Stimulated activated CD4-positive, alpha-beta T cell treated with anti-CD3 and anti-CD28 coated beads, Interleukin-4, amount 100 ng/mL, for 24 hours (primary cell): Measurements from ENCODE around the gene CEACAM18.
"Not testable (repeated sequence)": the region's sequence is repeated elsewhere in the genome, so short reads cannot be mapped to it uniquely, and the experiment has no call there.

Experiments
- DNase-seq: peaks from one replicate; pipeline ENCODE4 v3.0.0-alpha.2; 2020

The CEACAM18 gene

DNA sequence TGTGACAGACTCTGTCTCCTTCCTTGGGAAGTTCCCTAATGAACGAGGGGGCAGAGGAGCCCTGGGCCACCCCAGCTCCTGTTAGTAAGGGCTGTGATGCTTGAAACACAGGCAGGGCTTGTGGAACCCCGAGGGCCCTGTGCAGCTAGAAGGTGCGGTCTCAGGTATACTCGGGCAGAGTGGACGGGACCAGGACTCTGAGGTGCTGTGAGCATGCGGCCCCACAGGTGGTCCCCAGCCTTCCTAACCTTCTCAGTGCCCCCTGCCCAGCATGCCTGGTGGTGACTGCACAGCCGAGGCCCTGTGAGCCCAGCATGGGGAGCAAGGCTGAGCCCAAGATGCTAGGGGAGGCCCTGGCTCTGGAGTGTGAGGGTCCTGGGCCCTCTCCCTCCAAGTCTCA is 16.1 kb upstream of the CEACAM18 start:
- no peak for DNase-seq

GRCh38 chr19:51462681-51463080 is 15.7 kb upstream of the CEACAM18 start:
- no peak for DNase-seq

DNA sequence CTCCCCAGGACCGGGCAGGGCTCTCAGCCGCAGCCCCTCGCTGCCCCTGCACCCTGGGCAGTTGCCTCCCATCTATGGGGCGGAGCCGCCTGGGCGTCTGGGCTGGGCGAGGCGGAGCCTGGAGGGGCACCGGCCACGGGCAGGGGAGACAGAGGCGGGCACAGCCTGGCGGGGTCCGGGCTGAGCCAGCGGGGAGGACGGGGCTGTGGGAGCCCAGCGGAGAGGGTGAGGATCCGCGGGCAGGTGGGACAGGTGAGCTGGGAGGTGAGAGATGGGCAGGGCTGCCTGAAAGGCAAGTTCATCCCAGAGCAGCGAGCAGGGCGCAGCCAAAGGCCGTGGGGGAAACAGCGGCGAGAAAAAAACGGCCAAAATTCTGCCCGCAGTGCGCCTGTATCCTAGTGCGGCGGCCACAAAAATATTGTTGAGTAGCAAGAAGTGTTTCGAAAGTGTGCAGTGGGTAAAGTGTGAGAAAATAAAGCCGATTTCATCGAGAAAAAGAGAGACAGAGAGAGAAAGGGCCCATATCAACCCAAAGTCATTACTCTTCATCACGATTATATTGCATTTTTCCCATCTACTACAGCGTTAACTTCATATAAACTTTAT is 14.3 kb upstream of the CEACAM18 start:
- not testable (repeated sequence) for DNase-seq

- no peak for DNase-seq
Observed at GRCh38 chr19:51466723-51467122, 11.6 kb upstream of the CEACAM18 start.

GRCh38 chr19:51467864-51468544 is 10.3 kb upstream of the CEACAM18 start:
- DNase-seq, result no peak

GRCh38 chr19:51468545-51468920 is 9.8 kb upstream of the CEACAM18 start:
- no peak for DNase-seq

- DNase-seq, result no peak
Observed at GRCh38 chr19:51469162-51469561, 9.2 kb upstream of the CEACAM18 start.

DNA sequence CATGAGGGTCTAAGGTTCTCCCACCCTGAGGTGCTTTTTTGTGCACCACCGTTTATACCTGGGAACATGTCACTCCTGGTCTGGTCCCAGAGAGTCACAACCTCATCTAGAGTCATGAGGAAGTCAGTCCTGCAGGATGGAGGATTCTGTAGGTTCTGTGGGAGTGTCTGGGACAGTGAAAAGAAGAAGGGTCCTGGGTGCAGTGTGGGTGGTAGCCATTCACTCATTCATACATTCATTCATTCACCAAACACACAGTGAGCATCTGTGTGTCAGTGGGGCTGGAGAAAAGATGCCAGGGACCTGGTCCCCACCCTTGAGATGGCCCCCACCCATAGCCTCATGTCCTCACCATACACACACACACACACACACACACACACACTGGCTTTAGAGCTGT is 8.7 kb upstream of the CEACAM18 start:
- no peak for DNase-seq

DNA sequence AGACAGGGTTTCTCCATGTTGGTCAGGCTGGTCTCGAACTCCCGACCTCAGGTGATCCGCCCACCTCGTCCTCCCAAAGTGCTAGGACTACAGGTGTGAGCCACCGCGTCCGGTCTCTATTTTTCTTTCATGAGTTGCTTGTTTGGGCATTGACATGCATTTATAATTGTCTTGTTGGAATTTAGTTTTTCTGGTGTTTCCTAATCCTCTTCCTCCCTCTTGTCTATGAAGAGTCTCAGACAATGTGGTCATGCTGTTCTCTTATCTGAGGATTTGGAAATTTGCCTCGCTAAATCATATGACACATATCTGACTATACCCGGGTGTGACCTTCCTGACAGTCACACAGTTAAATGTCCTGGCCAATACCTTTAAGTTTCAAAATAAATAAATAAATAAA is 7.4 kb upstream of the CEACAM18 start:
- DNase-seq, result no peak

DNA sequence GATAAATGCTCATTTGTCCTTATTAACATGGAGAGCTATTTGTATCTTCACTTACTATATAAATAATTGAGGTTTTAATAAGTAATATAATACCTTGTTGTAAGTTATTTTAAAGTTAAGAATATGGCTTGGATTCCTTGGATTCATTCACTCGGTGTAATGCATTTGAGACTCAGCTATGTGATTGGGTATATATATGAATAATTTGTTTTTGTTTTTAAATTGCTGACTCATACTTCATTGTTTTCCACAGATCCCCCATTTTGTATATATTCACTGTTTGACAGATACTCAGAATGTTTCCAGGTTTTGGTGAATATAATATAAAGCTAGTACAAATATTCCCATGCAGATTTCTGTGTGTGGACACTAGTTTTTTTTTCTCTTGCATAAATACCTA is 6.8 kb upstream of the CEACAM18 start:
- DNase-seq, result no peak

DNA sequence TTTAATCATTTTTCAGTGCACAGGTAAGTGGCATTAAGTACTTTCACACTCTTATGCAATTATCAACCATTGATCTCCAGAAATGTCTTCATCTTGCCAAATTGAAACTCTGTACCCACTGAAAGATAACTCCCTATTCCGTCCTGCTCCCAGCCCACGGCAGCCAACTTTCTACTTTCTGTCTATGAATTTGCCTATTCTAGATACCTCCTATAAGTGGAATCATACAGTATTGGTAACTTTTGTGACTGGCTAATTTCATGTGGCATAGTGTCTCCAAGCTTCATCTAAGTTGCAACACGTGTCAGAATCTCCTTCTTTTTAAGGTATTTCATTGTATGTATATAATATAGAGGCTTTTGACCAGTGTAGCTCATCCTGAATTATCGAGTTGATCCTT is 5.7 kb upstream of the CEACAM18 start:
- no peak for DNase-seq

GRCh38 chr19:51473009-51473707 is 5.2 kb upstream of the CEACAM18 start:
- peak; percentile 93 for DNase-seq

DNA sequence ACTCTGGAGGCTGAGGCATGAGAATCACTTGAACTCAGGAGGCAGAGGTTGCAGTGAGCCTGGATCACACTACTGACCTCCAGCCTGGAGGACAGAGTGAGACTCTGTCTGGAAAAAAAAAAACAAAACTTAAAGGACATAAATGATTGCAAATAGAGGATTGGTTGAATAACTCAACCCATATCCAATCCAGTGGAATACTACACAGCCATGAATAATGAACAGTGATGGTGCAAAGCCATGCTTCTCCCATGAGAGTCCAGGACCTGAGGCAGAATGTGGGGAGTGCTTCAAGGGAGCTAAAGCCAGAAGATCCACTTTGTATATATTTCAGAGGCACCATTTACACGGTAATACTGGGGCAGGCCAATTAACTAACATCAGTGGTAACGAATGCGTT is 2.2 kb upstream of the CEACAM18 start:
- no peak for DNase-seq

DNA sequence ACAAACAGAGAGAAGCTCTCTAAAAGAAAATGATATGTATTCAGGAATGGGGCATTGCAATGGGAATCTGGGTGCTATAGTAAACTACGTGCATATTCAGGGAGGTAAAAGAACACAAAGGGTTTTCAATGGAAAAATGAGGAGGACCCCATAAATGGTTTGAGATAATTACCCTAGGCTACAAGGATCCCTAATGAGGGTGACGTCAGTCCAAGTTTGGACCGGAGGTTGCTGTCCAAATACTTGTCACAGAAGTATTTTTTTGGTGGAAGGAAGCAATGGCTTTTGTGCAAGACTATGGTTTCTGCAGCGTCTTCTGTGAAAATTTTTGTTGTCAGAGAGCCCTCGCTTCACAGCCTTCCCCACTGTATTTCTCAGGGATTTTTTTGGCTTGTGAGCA is 995 bp upstream of the CEACAM18 start:
- no peak for DNase-seq

- peak; percentile 53 for DNase-seq
Observed at GRCh38 chr19:51479531-51480331, 1.4 kb downstream of the CEACAM18 start.

GRCh38 chr19:51480590-51480989 is 2.3 kb downstream of the CEACAM18 start:
- DNase-seq, result peak; percentile 29

DNA sequence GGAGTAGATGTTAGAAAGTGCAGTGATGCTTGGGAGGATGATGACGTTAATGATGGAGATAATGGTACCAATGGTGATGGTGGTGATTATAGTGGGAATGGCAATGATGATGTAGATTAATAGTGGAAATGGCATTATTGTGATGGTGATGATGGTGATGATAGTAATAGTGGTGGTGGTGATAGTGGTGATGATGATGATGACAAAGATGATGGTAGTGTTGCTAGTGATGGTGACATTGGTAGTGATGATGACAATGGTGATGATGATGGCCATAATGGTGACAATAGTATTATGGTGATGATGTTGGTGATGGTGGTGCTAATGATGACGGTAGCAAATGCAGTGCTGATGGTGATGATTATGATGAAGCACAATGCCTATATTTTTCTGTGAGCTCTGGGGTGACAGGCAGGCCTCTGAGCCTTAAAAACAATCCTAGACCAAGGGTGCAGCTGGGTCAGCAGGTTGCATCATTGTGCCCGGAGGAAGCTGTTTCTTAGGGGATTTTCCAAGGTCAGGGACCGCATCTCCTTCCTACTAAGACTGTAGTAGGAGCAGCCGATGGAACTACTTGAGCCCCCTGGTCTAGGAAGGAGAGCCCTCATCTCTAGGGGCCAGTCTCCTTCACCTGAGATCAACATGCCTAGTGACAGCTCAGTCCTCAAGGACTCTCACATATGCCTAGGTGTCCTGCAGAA is 7.8 kb downstream of the CEACAM18 start:
- DNase-seq, result no peak

DNA sequence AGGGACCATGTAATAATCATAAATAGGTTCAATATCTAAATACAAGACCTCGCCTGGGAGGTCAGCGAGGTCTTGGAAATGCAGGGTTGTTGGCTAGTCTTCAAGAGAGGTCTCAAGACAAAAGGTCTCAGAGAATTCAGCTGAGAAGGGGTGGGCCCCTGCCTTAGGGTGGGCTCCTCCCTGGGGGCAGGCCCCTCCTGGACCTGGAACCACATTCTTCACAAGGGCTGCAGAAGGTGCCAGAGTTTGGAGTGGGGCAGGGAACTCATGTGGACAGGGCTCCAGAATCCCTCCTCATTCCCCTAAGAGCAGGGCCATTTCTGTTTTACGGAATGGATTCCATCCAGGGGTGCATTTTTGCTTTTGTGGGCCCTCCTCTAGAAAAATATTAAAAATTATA is 10.2 kb downstream of the CEACAM18 start:
- no peak for DNase-seq

GRCh38 chr19:51489113-51489512 is 10.8 kb downstream of the CEACAM18 start:
- peak; percentile 55 for DNase-seq

- no peak for DNase-seq
Observed at GRCh38 chr19:51490676-51491075, 12.3 kb downstream of the CEACAM18 start.

- DNase-seq, result no peak
Observed at GRCh38 chr19:51491586-51491985, 13.2 kb downstream of the CEACAM18 start.

DNA sequence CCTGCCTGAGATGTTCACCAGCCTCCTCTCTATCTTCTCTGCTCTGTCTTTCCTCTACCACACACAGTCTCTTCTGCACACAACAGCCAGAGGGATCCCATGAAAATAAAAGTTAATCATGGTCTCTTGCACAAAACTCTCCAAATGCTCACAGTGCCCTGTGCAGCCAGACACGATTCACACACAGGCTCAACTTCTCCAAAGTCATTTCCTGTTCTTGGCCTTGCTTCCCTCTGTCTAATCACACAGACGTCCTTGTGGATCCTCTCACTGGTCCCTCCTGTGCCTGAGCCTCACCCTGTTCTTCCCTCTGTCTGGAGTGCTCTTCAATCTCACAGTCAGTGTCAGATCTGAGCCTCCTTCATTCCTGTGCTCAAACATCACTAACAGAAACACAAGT is 15.4 kb downstream of the CEACAM18 start:
- no peak for DNase-seq

DNA sequence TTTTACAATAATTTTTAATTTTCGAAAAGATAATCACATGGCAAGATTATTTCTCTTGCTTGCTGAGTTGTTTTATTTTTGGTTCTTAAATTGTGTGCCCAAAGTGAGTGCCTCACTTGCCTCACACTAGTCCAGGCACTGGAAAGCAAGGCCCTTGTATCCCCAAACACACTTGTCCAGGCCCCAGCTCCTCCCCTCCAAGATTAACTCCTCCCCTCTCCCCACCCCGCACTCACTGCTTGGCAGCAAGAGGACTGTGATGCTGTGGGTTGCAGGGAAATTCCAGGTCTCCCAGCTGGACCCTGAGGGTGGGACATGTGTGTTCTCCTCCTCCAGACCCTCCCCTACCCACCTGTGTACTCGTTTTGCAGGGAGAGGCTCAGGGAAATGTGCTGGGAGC is 19.3 kb downstream of the CEACAM18 start:
- DNase-seq, result no peak
